CD4-positive, alpha-beta T cell treated with Interleukin-17A for 4 hours (primary cell): ENCODE measurements around the gene CRAMP1.
"Not testable (repeated sequence)": the region's sequence is repeated elsewhere in the genome, so short reads cannot be mapped to it uniquely, and the experiment has no call there.

ENCODE experiments used
- DNase-seq: peaks from one replicate; pipeline ENCODE4 v3.0.0-alpha.2; 2020; ENCODE audit warnings: mixed read lengths

The CRAMP1 gene

DNA sequence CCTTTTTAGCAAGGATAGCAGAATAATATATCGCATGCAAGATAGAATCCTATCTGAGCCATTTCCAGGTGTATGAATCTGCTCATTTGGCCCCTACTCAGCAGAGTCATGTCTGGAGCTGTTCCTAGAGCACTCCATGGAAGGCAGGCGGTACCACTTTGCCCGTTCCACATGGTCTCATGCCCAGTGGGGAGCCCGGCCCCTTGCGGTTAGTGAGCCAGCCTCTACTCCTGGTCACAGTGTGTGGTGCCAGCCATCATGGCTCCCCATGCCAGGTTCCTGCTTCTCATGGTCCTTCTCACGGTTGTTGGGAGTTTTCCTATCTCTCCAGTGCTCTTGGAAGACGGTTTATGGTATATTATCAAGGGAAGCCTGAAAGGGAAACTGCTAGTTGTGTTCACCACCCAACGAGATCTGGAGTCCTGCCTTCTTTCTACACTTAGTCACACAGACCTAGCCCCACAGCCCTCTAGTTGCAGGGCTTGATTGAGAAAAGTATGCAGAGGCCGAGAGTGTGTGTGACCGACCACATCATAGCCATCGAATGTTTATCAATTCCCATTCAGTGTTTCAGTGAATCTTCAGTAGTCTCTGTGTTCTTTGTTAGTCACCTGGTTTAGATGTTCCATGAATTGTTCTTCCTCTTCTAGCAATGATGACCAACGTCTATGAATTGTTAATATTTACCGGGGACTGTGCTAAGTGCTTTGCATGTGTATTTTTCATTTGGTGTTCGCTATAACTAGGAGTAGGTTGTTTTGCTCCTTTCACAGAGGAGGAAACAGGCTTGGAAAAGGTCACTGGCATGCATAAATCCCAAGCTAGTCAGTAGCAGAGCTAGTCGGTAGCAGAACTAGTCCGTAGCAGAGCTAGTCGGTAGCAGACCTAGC lies 75.5 kb downstream of the CRAMP1 start:
- no peak for DNase-seq

DNA sequence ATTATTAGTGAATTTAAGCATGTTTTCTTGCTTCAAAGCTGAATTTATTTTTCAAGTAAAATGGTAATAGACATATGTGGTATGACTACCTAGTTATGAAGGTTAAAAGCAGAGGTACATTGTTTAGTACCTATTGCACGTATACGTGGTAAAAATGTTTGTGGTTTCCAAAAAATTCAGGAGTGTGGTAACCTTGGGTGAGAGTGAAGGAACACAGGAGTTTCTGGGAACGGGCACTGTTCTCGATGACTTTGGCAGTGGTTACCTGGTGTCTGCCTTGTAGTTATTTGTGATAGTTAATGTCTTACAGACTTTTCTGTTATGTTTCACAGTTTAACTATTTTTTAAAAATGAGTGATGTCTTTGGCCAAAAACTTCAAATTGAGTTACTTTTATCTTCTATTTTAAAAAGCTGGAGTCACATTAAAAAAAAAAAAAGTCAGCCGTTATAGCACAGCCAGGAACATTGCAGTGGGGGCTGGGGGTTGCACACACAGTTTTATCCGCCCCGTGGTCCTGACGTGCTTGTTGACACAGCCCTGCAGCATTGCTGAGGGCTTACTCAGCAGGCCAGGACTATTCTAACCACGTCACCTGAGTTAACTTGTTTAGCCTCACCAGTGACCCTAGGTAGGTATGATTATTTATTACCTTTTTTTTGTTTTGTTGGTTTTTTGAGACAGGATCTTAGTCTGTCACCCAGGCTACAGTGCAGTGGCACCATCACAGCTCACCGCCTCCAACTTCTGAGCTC lies 76.8 kb downstream of the CRAMP1 start:
- no peak for DNase-seq

DNA sequence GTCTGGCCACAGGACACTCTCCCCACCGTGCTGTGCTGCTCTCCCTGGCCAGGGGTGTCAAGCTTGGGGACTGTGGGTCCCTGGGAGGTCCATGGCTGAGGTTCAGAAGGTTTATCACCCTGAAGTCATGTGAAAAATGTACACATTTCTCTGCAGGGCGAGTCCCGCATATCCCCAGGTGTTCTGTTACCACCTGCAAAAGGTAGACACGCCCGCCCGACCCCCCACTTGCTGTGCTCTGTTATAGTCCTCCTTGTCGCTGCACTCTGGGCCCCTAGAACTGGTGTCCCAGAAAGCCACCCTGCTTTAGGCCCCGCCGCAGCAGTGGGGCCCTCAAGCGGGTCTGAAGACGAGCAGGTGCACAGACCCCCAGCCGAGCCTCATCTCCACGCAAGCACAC lies 77.7 kb downstream of the CRAMP1 start:
- DNase-seq = no peak

DNA sequence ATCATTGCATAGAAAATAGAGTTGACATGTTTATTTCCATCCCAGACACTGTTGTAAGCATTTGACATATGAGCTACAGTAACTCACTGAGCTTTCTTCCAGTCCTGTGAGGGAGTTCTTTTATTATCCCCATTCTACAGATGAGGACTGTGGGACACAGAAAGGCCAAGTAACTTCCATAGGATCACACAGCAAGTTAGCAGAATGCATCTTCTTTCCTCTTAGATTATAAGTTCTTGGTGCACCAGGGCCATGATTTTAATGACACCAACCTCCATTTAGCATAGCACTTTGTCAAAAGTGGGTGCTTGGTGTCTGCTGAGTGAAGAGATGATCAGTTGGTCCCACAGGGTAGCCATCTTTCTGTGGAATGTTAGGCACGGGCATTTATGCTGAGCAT lies 78.7 kb downstream of the CRAMP1 start:
- DNase-seq = no peak

DNA sequence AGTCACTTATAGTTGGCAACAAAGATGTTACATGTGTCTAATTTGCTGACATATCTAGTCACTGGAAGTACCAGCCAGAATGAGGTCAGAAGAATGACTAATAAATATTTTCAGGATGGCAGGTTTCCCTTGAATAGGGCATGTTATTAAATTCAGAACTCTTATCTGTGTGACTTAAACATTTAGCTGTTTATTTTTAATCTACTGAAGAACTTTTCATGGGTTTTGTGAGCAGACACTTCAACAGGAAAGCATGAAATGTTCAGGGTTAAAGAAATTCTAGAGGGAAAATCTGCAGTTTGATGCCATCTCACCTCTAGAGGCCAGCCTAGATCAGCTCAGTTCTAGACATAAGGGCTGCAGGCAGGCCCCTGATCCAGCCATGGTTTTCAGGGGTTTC lies 79.1 kb downstream of the CRAMP1 start:
- no peak for DNase-seq

DNA sequence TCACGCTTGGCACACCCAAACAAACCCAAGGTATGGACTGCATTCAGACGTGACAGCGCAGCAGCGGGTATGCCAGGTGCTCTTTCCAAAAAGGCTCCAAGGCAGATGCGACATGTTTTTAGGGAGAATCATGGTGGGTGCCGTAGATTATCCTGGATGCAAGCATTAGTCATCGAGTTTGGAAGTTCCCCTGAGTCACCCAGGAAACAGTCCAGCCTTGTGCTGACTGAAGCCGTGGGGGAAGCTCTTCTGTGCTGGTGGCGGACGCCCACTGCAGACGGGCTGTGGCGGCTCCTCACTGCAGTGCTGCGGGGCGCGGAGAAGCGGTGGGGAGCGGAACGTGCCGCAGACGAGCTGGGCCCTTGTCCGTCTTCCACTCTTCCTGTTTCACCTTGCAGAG lies 79.8 kb downstream of the CRAMP1 start:
- DNase-seq = no peak

DNA sequence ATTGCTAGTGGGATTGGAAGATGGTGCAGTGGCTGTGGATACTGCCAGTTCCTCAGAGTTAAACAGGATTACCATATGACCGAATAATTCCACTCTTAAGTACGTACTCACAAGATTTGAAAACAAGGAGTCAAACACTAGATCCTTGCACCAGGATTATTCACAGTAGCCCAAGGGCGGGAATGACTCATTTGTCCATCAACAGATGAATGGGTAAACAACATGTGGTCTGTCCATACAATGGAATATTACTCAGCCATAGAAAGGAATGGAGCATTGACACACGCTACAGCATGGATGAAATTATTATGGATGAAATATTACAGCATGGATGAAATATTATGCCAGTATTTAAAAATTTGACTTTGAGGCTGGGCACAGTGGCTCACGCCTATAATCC lies 84.7 kb downstream of the CRAMP1 start:
- DNase-seq = no peak

DNA sequence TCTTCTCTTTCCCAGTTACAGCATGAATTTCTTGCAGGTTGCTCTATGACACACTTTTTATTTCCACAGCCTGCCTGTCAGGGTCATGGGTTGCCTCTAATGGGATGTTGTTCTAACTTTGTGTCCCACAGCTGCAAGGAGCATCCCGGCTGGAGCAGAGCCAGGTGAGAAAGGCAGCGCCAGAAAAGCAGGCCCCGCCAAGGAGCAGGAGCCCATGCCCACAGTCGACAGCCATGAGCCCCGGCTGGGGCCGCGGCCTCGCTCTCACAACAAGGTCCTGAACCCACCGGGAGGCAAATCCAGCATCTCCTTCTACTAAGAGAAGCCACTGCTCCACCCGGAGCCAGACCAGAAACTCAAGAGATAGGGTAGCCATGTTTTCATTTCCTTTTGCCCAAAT lies 86.5 kb downstream of the CRAMP1 start:
- DNase-seq = no peak

DNA sequence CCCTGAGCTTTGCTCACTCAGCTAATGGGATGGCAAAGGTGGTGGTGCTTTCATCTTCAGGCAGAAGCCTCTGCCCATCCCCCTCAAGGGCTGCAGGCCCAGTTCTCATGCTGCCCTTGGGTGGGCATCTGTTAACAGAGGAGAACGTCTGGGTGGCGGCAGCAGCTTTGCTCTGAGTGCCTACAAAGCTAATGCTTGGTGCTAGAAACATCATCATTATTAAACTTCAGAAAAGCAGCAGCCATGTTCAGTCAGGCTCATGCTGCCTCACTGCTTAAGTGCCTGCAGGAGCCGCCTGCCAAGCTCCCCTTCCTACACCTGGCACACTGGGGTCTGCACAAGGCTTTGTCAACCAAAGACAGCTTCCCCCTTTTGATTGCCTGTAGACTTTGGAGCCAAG lies 88.1 kb downstream of the CRAMP1 start:
- no peak for DNase-seq

GRCh38 chr16:1701216-1701878 lies 89.2 kb downstream of the CRAMP1 start:
- DNase-seq = no peak

GRCh38 chr16:1705324-1705687 lies 93.1 kb downstream of the CRAMP1 start:
- not testable (repeated sequence) for DNase-seq

GRCh38 chr16:1705688-1706385 lies 93.7 kb downstream of the CRAMP1 start, which contains the start of gene MAPK8IP3:
Gene MAPK8IP3 (plus strand): TSS chr16:1706195. CDS start chr16:1706340, 145 bp downstream.
- DNase-seq = peak; percentile 96

DNA sequence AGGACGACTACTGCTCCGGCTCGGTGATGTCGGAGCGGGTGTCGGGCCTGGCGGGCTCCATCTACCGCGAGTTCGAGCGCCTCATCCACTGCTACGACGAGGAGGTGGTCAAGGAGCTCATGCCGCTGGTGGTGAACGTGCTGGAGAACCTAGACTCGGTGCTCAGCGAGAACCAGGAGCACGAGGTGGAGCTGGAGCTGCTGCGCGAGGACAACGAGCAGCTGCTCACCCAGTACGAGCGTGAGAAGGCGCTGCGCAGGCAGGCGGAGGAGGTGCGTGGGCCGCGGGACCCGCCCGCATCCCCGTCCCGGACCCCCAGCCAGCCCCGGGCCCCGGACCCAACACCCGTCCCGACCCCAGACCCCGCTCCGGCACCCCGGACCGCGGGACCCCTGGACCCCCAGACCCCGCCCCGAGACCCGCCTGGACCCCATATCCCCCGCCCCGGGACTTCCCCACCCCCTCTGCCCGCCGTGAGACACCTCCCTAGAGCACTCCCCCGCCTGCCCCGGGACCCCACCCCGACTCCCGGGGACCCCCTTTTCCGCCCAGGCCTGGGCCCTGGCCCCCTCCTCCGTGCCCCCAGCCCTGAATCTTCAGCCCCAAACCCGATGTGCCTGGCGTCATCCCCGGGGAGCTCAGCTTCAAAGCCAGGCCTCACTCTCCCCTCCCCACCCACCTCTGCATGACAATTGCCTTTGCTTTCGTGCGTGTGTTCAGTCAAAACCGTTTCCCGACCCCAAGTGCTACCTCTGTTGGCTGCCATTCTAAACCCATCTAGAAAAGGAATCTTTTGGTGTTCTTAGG lies 94.4 kb downstream of the CRAMP1 start:
- DNase-seq = peak; percentile 60

DNA sequence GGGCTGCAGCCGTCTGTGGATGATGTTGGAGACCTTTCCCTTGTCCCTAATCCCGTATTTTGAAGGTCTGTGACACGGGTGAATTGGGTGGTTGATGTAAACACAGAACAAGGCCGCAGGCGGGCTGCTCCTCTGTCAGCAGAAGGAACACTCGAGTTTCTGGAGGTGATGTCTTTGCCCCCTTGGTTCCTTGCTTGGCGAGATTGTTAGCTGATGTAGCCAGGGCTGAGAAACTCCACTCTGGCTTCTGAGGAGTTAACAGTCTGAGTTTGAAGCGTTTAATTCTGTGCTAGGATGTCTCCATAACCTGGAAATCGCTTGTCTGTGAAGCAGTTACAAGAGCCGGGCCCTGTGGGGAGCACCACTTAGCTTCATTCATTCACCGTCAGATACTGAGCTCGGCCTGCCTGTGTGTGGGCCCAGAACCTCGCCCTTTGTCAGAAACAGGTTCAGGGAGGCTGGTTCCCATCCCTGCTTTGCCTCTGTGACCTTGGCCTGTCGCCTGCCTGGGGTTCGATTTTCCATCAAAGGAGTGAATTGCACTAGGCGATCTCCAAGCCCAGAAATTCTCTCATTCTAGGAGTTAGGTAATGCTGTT lies 95.1 kb downstream of the CRAMP1 start:
- peak; percentile 18 for DNase-seq

- DNase-seq = no peak
Observed at GRCh38 chr16:1708083-1708767, 96.1 kb downstream of the CRAMP1 start.

GRCh38 chr16:1708768-1709180 lies 96.6 kb downstream of the CRAMP1 start:
- no peak for DNase-seq

- no peak for DNase-seq
Observed at GRCh38 chr16:1709356-1709755, 97.2 kb downstream of the CRAMP1 start.

DNA sequence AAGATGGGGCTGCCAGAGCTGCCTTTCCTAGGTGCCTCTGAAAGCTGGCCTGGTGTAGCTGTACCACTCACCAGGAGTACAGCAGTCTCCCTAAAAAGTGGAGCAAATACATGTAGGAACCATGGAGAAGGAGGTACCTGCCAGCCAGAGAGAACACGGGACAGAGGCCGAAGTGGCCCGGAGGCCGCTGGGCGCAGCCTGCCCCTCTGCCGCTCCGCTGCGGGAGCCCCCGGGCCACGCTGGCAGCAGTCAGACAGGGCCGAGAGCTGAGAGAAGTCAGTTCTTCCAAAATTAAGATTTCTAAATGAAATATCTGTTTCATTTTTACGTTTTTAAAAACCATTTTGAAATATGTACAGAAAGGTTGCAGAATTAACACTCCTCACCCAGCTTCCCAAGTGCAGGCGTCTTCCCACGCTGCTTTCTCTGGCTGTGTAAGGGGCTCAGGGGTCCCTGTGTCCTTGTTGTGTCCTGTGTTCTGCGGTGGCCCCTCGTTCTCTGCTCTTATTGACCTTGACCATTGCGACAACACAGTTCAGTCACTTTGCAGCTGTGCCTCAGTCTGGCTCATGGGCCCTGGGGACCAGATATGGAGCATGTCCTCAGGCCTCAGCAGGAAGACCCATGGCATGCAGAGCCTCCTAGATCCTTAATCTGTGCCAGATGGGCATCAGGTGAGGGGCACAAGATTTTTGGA lies 98.8 kb downstream of the CRAMP1 start:
- no peak for DNase-seq

DNA sequence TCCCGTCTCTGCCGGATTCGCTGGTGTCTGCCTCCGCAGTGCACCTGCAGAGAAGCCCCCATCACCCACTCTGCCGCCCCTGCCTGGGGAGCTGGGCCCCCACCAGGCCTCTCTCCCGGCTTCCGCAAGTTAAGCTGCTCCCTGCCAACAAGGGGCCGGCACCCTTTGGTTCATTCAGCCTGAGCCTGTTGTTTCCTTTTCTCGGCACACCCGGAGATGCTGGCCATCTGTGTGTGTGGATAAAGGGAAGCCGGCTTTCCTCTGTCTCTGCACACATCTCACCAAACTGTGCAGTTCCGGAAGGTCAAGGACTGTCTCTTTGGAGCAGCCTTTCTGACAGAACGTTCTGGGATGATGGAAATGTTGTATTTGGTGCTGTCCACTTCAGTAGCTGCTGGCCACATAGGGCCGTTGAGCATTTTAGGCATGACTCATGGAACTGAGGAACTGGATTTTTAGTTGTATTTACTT lies 100.7 kb downstream of the CRAMP1 start:
- no peak for DNase-seq

DNA sequence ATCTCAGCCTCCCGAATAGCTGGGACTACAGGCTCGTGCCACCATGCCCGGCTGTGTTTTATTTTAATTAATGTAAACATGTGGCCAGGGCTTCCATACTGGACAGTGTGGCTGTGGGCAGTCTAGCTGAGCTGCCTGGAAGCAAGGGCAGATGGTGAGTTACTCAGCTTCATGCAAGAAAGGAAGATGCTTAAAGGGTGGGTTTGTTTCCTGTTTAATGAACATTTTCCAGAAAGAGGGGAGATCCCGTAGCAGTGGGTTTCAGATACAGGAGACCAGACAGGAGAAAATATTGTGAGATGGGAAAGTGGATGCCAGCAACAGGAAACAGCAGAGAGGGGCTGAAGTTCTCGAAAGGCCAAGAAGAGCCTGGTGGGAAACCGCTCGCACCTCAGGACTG lies 101.2 kb downstream of the CRAMP1 start:
- no peak for DNase-seq
